NCI-H187 treated with DMSO at 0.1 percent for 48 hours (cell line): Measurements from ENCODE around the gene FGF14.

ENCODE experiments used
- DNase-seq: peaks from one replicate; lab custom pipeline; 2025; lab: John Stamatoyannopoulos, UW

The FGF14 gene

GRCh38 chr13:102367836-102368235, 34.0 kb downstream of the FGF14 start:
- no peak for DNase-seq

GRCh38 chr13:102361113-102361512, 40.7 kb downstream of the FGF14 start:
- DNase-seq = no peak

GRCh38 chr13:102359264-102359663, 42.6 kb downstream of the FGF14 start:
- no peak for DNase-seq

GRCh38 chr13:102355251-102355650, 46.6 kb downstream of the FGF14 start:
- no peak for DNase-seq

- no peak for DNase-seq
These were observed 47.8 kb downstream of the FGF14 start for GRCh38 chr13:102354011-102354410.

- DNase-seq = no peak
These were observed 50.3 kb downstream of the FGF14 start for GRCh38 chr13:102351521-102351920.

- DNase-seq = no peak
These were observed 54.4 kb downstream of the FGF14 start for GRCh38 chr13:102347490-102347889.

- no peak for DNase-seq
These were observed 55.1 kb downstream of the FGF14 start for GRCh38 chr13:102346769-102347168.

- DNase-seq = no peak
These were observed 57.4 kb downstream of the FGF14 start for GRCh38 chr13:102344410-102344809.

- DNase-seq = peak; percentile 90
These were observed 68.3 kb downstream of the FGF14 start for GRCh38 chr13:102333320-102334198.

GRCh38 chr13:102328909-102329308, 72.9 kb downstream of the FGF14 start:
- no peak for DNase-seq

- DNase-seq = no peak
These were observed 74.7 kb downstream of the FGF14 start for GRCh38 chr13:102327119-102327617.

- no peak for DNase-seq
These were observed 75.3 kb downstream of the FGF14 start for GRCh38 chr13:102326381-102327118.

GRCh38 chr13:102325321-102325720, 76.5 kb downstream of the FGF14 start:
- no peak for DNase-seq

GRCh38 chr13:102323505-102323904, 78.3 kb downstream of the FGF14 start:
- no peak for DNase-seq

GRCh38 chr13:102323012-102323411, 78.8 kb downstream of the FGF14 start:
- DNase-seq = no peak

- no peak for DNase-seq
These were observed 79.6 kb downstream of the FGF14 start for GRCh38 chr13:102322211-102322610.

- DNase-seq = no peak
These were observed 83.6 kb downstream of the FGF14 start for GRCh38 chr13:102318233-102318632.

- no peak for DNase-seq
These were observed 84.3 kb downstream of the FGF14 start for GRCh38 chr13:102317593-102317992.

GRCh38 chr13:102316732-102317131, 85.1 kb downstream of the FGF14 start:
- DNase-seq = no peak

GRCh38 chr13:102312841-102313240, 89.0 kb downstream of the FGF14 start:
- DNase-seq = no peak

- DNase-seq = no peak
These were observed 89.9 kb downstream of the FGF14 start for GRCh38 chr13:102311901-102312300.

GRCh38 chr13:102311419-102311796, 90.4 kb downstream of the FGF14 start:
- no peak for DNase-seq
